ENCODE data around the gene CTAG2. TPM values are rescaled to one million over a fixed set of nuclear protein-coding genes. Genes with fewer than 3 reads are reported as not detected.

The CTAG2 gene
- polyA plus RNA-seq, 1 donor (not counting 4 experiments of a cell fraction or from before 2014, with no cell fraction given): not detected

GRCh38 chrX:154654925-154655324 is 1.5 kb upstream of the CTAG2 start:
- H2AFZ ChIP-seq (ENCODE audit: control insufficient read depth, low read length): no peak overlapping the region
- peaks cover under 1% of the 10 kb centered on the region for H3K9me3 ChIP-seq (ENCODE audit: control insufficient read depth, low read depth, low read length)
- dilution Hi-C loops (cut with MboI; ENCODE audit: extremely low pct_ligation_motif_present, low sequenced_read_pairs): no loop called here
- no peaks in the 10 kb centered on the region for H3K9me1 ChIP-seq (ENCODE audit: control insufficient read depth, extremely low read depth, insufficient read depth, low read length)
- no peak for TF ChIP-seq EZH2 (IDR thresholded peaks at IDR 0.05; ENCODE audit: low read length)
- no peak for TF ChIP-seq CTCF (optimal IDR thresholded peaks at IDR 0.05 in 1 of 3, IDR thresholded peaks at IDR 0.05 in 1 of 3, conservative IDR thresholded peaks at IDR 0.05 in 1 of 3; ENCODE audit: extremely low read depth in 1 of 3, insufficient read depth in 2 of 3, low read length in 3 of 3)
- H3K4me1 ChIP-seq (ENCODE audit: control insufficient read depth, extremely low read depth, insufficient read depth, low read length): no peaks in the 10 kb centered on the region
- no peak overlapping the region for H3K27ac ChIP-seq (ENCODE audit: control insufficient read depth, insufficient read depth, low read length)
- H3K79me2 ChIP-seq (ENCODE audit: control insufficient read depth, insufficient read depth, low read length): no peaks in the 10 kb centered on the region
- no peak for FAIRE-seq
- no peaks in the 10 kb centered on the region for H3K36me3 ChIP-seq (ENCODE audit: control insufficient read depth in 2 of 2, extremely low read depth in 1 of 2, insufficient read depth in 2 of 2, low read length in 2 of 2)
- H3K4me3 ChIP-seq (ENCODE audit: control insufficient read depth in 2 of 3, extremely low read depth in 1 of 3, insufficient read depth in 2 of 3, low read depth in 1 of 3, low read length in 3 of 3): no peak overlapping the region
- no peak for DNase-seq (ENCODE audit: low read depth, low spot score)
- no peak overlapping the region for H3K4me2 ChIP-seq (ENCODE audit: control insufficient read depth, extremely low read depth, insufficient read depth, low read depth, low read length)
- H4K20me1 ChIP-seq (ENCODE audit: control insufficient read depth, extremely low read depth, insufficient read depth, low read length): no peaks in the 10 kb centered on the region
- H3K27me3 ChIP-seq (ENCODE audit: control insufficient read depth, extremely low read depth, insufficient read depth, low read length): no peaks in the 10 kb centered on the region
- H3K9ac ChIP-seq (ENCODE audit: control insufficient read depth, extremely low read depth, insufficient read depth, low read length): no peak overlapping the region

DNA sequence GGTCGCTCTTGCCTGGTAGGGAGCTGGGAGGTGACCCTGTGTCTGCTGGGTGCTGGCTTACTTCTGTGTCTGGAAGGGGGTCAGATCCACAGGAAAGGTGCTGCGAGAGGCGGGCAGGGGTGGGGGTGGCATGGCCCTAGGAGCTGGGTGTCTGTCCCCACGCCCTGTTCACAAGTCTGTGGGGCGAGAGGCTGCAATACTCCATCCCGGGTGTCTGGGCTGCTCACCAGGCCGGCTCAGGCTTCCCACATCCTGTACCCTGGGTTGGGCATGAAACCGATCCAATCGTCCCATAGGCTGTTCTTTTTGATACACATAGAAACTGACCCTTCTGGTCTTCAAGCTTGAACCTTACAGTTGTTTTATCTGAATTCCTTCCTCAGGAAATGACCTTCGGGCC is 993 bp upstream of the CTAG2 start:
- H4K20me1 ChIP-seq (ENCODE audit: control insufficient read depth, extremely low read depth, insufficient read depth, low read length): no peaks in the 10 kb centered on the region
- TF ChIP-seq CTCF (optimal IDR thresholded peaks at IDR 0.05 in 1 of 3, IDR thresholded peaks at IDR 0.05 in 1 of 3, conservative IDR thresholded peaks at IDR 0.05 in 1 of 3; ENCODE audit: extremely low read depth in 1 of 3, insufficient read depth in 2 of 3, low read length in 3 of 3) (no peak), EZH2 (IDR thresholded peaks at IDR 0.05; ENCODE audit: low read length) (no peak)
- H3K27ac ChIP-seq (ENCODE audit: control insufficient read depth, insufficient read depth, low read length): no peak overlapping the region
- no peaks in the 10 kb centered on the region for H3K9me1 ChIP-seq (ENCODE audit: control insufficient read depth, extremely low read depth, insufficient read depth, low read length)
- no peaks in the 10 kb centered on the region for H3K36me3 ChIP-seq (ENCODE audit: control insufficient read depth in 2 of 2, extremely low read depth in 1 of 2, insufficient read depth in 2 of 2, low read length in 2 of 2)
- H3K9ac ChIP-seq (ENCODE audit: control insufficient read depth, extremely low read depth, insufficient read depth, low read length): no peak overlapping the region
- H3K4me1 ChIP-seq (ENCODE audit: control insufficient read depth, extremely low read depth, insufficient read depth, low read length): no peaks in the 10 kb centered on the region
- dilution Hi-C loops (cut with MboI; ENCODE audit: extremely low pct_ligation_motif_present, low sequenced_read_pairs): no loop called here
- H3K79me2 ChIP-seq (ENCODE audit: control insufficient read depth, insufficient read depth, low read length): no peaks in the 10 kb centered on the region
- no peak overlapping the region for H2AFZ ChIP-seq (ENCODE audit: control insufficient read depth, low read length)
- no peak for DNase-seq (ENCODE audit: low read depth, low spot score)
- H3K4me2 ChIP-seq (ENCODE audit: control insufficient read depth, extremely low read depth, insufficient read depth, low read depth, low read length): no peak overlapping the region
- no peak overlapping the region for H3K4me3 ChIP-seq (ENCODE audit: control insufficient read depth in 2 of 3, extremely low read depth in 1 of 3, insufficient read depth in 2 of 3, low read depth in 1 of 3, low read length in 3 of 3)
- H3K9me3 ChIP-seq (ENCODE audit: control insufficient read depth, low read depth, low read length): no peaks in the 10 kb centered on the region
- no peak for FAIRE-seq
- H3K27me3 ChIP-seq (ENCODE audit: control insufficient read depth, extremely low read depth, insufficient read depth, low read length): no peaks in the 10 kb centered on the region

Data from keratinocyte (primary cell).